ENCODE results near the gene PLA2G4C. TPM values are rescaled to one million over a fixed set of nuclear protein-coding genes. Genes with fewer than 3 reads are reported as not detected.

The PLA2G4C gene
- total RNA-seq, 3 donors from 2014 or later (not counting 1 experiment from before 2014, with no cell fraction given) = 0.86 to 5.1 (median 4.6) TPM

DNA sequence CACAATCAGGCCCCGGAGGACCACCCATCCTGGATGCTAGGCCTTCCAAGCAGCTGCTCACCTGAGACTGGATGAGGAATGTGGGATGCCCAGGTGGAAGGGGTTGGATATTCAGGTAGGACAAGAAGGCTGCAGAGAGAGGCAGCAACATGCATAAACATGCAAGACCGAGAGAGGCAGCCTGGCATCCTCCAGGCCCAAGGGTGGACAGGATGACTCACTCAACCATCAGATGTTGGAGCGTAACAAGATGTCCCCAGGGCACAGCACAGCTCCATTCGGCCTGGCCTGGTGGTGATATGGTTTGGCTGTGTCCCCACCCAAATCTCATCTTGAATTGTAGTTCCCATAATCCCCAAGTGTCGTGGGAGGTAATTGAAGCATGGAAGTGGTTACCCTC, 56.8 kb downstream of the PLA2G4C start:
- Mint-ChIP-seq H3K27ac (no peak overlapping the region), H3K36me3 (no peaks in the 10 kb centered on the region), H3K4me1 (no peaks in the 10 kb centered on the region), H3K9me3 (no peaks in the 10 kb centered on the region), H3K4me3 (no peak overlapping the region), H3K27me3 (ENCODE audit: low read depth in 2 of 2) (peaks cover 0 to 3% of the 10 kb centered on the region in 2 donors)
- Histone ChIP-seq H3K36me3 (ENCODE audit: control insufficient read depth, insufficient read depth, low read length) (no peaks in the 10 kb centered on the region), H3K9me3 (ENCODE audit: control insufficient read depth, insufficient read depth, low read length) (no peaks in the 10 kb centered on the region), H3K4me1 (ENCODE audit: control insufficient read depth, insufficient read depth, low read length) (no peaks in the 10 kb centered on the region), H3K4me3 (ENCODE audit: low read length) (no peak overlapping the region), H3K27me3 (ENCODE audit: control insufficient read depth, insufficient read depth, low read length) (no peaks in the 10 kb centered on the region), H3K27ac (ENCODE audit: low read length) (no peak overlapping the region)
- intact Hi-C loops (cut with micrococcal nuclease) = no loop called here
- DNase-seq (no peak), ATAC-seq (no peak)
- WGBS (ENCODE audit: insufficient coverage) = 91% methylated on average over 5 of the region's 5 CpGs
- TF ChIP-seq, protein P1, sequence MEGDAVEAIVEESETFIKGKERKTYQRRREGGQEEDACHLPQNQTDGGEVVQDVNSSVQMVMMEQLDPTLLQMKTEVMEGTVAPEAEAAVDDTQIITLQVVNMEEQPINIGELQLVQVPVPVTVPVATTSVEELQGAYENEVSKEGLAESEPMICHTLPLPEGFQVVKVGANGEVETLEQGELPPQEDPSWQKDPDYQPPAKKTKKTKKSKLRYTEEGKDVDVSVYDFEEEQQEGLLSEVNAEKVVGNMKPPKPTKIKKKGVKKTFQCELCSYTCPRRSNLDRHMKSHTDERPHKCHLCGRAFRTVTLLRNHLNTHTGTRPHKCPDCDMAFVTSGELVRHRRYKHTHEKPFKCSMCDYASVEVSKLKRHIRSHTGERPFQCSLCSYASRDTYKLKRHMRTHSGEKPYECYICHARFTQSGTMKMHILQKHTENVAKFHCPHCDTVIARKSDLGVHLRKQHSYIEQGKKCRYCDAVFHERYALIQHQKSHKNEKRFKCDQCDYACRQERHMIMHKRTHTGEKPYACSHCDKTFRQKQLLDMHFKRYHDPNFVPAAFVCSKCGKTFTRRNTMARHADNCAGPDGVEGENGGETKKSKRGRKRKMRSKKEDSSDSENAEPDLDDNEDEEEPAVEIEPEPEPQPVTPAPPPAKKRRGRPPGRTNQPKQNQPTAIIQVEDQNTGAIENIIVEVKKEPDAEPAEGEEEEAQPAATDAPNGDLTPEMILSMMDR (IDR thresholded peaks at IDR 0.05) = no peak

DNA sequence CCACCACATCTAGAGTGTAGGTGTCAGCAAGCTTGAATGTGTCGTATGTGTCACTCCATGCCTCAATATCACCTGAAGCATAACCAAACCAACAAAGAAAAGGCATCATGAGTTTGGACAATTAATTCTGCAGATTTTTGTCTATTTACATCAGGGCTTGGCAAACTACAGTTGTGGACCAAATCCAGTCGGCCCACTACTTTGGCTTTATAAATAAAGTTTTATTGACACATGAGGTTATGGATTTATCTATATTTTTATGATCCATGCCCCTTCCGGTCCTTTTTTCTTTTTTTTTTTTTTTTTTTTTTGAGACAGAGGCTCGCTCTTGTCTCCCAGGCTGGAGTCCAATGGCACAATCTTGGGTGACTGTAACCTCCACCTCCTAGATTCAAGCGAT, 57.5 kb downstream of the PLA2G4C start:
- Mint-ChIP-seq H3K36me3 (no peaks in the 10 kb centered on the region), H3K27ac (no peak overlapping the region), H3K27me3 (ENCODE audit: low read depth in 2 of 2) (peaks cover 0 to 3% of the 10 kb centered on the region in 2 donors), H3K4me3 (no peak overlapping the region), H3K9me3 (no peaks in the 10 kb centered on the region), H3K4me1 (no peaks in the 10 kb centered on the region)
- TF ChIP-seq, protein P1 (IDR thresholded peaks at IDR 0.05) = no peak
- H3K4me3 ChIP-seq (ENCODE audit: low read length) = no peak overlapping the region
- intact Hi-C loops (cut with micrococcal nuclease) = no loop called here
- no peaks in the 10 kb centered on the region for H3K36me3 ChIP-seq (ENCODE audit: control insufficient read depth, insufficient read depth, low read length)
- H3K27ac ChIP-seq (ENCODE audit: low read length) = no peak overlapping the region
- no peaks in the 10 kb centered on the region for H3K9me3 ChIP-seq (ENCODE audit: control insufficient read depth, insufficient read depth, low read length)
- no peaks in the 10 kb centered on the region for H3K27me3 ChIP-seq (ENCODE audit: control insufficient read depth, insufficient read depth, low read length)
- WGBS (ENCODE audit: insufficient coverage) = 96% methylated on average over 4 of the region's 5 CpGs
- no peaks in the 10 kb centered on the region for H3K4me1 ChIP-seq (ENCODE audit: control insufficient read depth, insufficient read depth, low read length)
- ATAC-seq (no peak), DNase-seq (no peak)

DNA sequence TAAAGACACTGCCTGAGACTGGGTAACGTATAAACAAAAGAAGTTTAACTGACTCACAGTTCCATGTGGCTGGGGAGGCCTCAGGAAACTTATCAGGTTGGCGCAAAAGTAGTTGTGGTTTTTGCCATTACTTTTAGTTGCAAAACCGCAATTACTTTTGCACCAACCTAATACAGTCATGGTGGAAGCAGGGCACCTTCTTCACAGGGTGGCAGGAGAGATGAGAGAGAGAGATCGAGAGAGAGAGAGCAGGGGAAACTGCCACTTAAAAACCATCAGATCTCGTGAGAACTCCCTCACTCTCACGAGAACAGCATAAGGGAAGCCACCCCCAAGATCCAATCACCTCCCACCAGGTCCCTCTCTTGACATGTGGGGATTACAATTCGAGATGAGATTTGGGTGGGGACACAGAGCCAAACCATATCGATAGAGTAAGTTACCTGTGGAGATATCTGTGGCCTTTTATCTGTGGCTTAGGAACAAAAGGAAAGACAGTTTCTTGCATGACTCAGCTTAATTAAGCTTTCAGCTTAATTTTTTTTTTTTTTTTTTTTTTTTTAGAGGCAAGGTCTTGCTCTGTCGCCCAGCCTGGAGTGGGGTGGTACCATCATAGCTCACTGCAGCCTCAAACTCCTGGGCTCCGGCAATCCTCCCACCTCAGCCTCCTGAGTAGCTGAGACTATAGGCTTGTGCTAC, 59.1 kb downstream of the PLA2G4C start:
- H3K36me3 ChIP-seq (ENCODE audit: control insufficient read depth, insufficient read depth, low read length) = no peaks in the 10 kb centered on the region
- no peaks in the 10 kb centered on the region for H3K9me3 Mint-ChIP-seq
- H3K27me3 ChIP-seq (ENCODE audit: control insufficient read depth, insufficient read depth, low read length) = no peaks in the 10 kb centered on the region
- 88% methylated on average over 6 of the region's 10 CpGs for WGBS (ENCODE audit: insufficient coverage)
- H3K4me1 ChIP-seq (ENCODE audit: control insufficient read depth, insufficient read depth, low read length) = no peaks in the 10 kb centered on the region
- no peaks in the 10 kb centered on the region for H3K9me3 ChIP-seq (ENCODE audit: control insufficient read depth, insufficient read depth, low read length)
- H3K36me3 Mint-ChIP-seq = no peaks in the 10 kb centered on the region
- H3K27ac Mint-ChIP-seq = no peak overlapping the region
- no peaks in the 10 kb centered on the region for H3K4me1 Mint-ChIP-seq
- DNase-seq (no peak), ATAC-seq (no peak)
- TF ChIP-seq, protein P1 (IDR thresholded peaks at IDR 0.05) = no peak
- no peak overlapping the region for H3K4me3 Mint-ChIP-seq
- H3K27ac ChIP-seq (ENCODE audit: low read length) = no peak overlapping the region
- intact Hi-C loops (cut with micrococcal nuclease) = no loop called here
- no peak overlapping the region for H3K4me3 ChIP-seq (ENCODE audit: low read length)
- H3K27me3 Mint-ChIP-seq (ENCODE audit: low read depth in 2 of 2) = peaks cover 5 to 10% of the 10 kb centered on the region in 2 donors

DNA sequence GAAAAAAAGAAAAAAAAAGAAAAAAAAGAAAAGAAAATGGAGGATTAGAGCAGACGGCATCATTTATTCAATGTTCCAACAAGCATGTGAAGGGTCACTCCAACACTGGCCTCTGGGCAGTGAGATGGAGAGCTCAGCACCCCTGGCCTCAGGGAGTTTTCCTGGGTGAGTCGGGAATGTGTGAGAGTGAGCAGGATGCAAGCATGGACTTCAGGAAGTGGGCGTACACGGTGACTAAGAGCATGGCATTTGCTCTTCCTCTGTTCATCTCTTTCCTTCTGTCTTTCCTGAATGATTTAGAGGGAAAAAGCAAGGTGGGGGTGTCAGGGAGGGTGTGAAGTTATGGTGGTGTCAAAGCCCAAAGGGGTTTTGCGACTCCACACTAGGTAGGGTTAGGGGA, 66.1 kb downstream of the PLA2G4C start:
- Histone ChIP-seq H3K36me3 (ENCODE audit: control insufficient read depth, insufficient read depth, low read length) (no peaks in the 10 kb centered on the region), H3K4me1 (ENCODE audit: control insufficient read depth, insufficient read depth, low read length) (no peaks in the 10 kb centered on the region), H3K4me3 (ENCODE audit: low read length) (no peak overlapping the region), H3K27ac (ENCODE audit: low read length) (no peak overlapping the region), H3K9me3 (ENCODE audit: control insufficient read depth, insufficient read depth, low read length) (no peaks in the 10 kb centered on the region), H3K27me3 (ENCODE audit: control insufficient read depth, insufficient read depth, low read length) (peaks cover 3% of the 10 kb centered on the region)
- peaks cover 3% of the 10 kb centered on the region in 2 donors for H3K9me3 Mint-ChIP-seq
- DNase-seq (no peak), ATAC-seq (no peak)
- H3K27ac Mint-ChIP-seq = no peak overlapping the region
- TF ChIP-seq, protein P1 (IDR thresholded peaks at IDR 0.05) = no peak
- H3K27me3 Mint-ChIP-seq (ENCODE audit: low read depth in 2 of 2) = peaks cover 18 to 31% of the 10 kb centered on the region in 2 donors
- intact Hi-C loops (cut with micrococcal nuclease) = no loop called here
- WGBS (ENCODE audit: insufficient coverage) = 87% methylated on average over 5 of the region's 5 CpGs
- no peak overlapping the region for H3K4me3 Mint-ChIP-seq
- H3K4me1 Mint-ChIP-seq = peaks cover 0 to 4% of the 10 kb centered on the region in 2 donors
- H3K36me3 Mint-ChIP-seq = no peaks in the 10 kb centered on the region
